GM13977 (cell line): ENCODE data around the gene PLCL1.

ENCODE experiments used
- DNase-seq: peaks from one replicate; pipeline ENCODE4 v3.0.0; 2012; ENCODE audit warnings: low spot score
- CTCF ChIP-seq: IDR thresholded peaks from 2 replicates; pipeline ENCODE4 v1.5.1; 2012; ENCODE audit warnings: mild to moderate bottlenecking, control low read depth; ENCODE audit not compliant: insufficient read depth; ENCODE audit errors: extremely low read depth, missing control alignments
- in situ Hi-C: fragments of 300-500 bp; cut with MboI; formaldehyde crosslinking; loops from one replicate; pipeline ENCODE4 v1.12.0; 2022; ENCODE audit warnings: low sequenced_read_pairs, low pct_unique_long_range_greater_than_20kb, mixed read lengths, inconsistent platforms; ENCODE audit not compliant: unreplicated experiment

The PLCL1 gene

GRCh38 chr2:198137733-198138132 is 333.3 kb downstream of the PLCL1 start:
- no peak for TF ChIP-seq CTCF
- in situ Hi-C loops: no loop called here
- no peak for DNase-seq

- in situ Hi-C loops: no loop called here
These were observed 337.3 kb downstream of the PLCL1 start for GRCh38 chr2:198141726-198142125.

GRCh38 chr2:198143156-198143555 is 338.8 kb downstream of the PLCL1 start:
- no peak for DNase-seq
- no peak for TF ChIP-seq CTCF
- in situ Hi-C loops: no loop called here

More at GRCh38 chr2:198141726-198142125, 337.3 kb downstream of the PLCL1 start:
- no peak for DNase-seq
- no peak for TF ChIP-seq CTCF

- TF ChIP-seq CTCF: no peak
- in situ Hi-C loops: no loop called here
- DNase-seq: no peak
These were observed 339.4 kb downstream of the PLCL1 start for GRCh38 chr2:198143793-198144192.

GRCh38 chr2:198144660-198145059 is 340.3 kb downstream of the PLCL1 start:
- no peak for DNase-seq
- no peak for TF ChIP-seq CTCF
- in situ Hi-C loops: no loop called here

GRCh38 chr2:198146346-198146940 is 342.1 kb downstream of the PLCL1 start:
- in situ Hi-C loops: no loop called here
- DNase-seq: no peak
- no peak for TF ChIP-seq CTCF
